HG02571 (cell line): Measurements from ENCODE around the gene RAB8B.

ENCODE experiments used
- ATAC-seq: cut with Tn5 transposase; IDR thresholded peaks from one replicate; pipeline ENCODE4 v1.9.1; 2021; ENCODE audit warnings: mild to moderate bottlenecking, moderate library complexity; ENCODE audit not compliant: unreplicated experiment

Gene RAB8B

GRCh38 chr15:63181648-63182047 is 7.8 kb upstream of the RAB8B start:
- ATAC-seq: no peak

GRCh38 chr15:63185206-63185605 is 4.2 kb upstream of the RAB8B start:
- ATAC-seq: no peak

- ATAC-seq: no peak
These were observed 3.3 kb upstream of the RAB8B start for GRCh38 chr15:63186065-63186464.

- no peak for ATAC-seq
These were observed 1.7 kb upstream of the RAB8B start for GRCh38 chr15:63187589-63188226.

- ATAC-seq: no peak
These were observed 1.0 kb upstream of the RAB8B start for GRCh38 chr15:63188247-63188925.

- ATAC-seq: no peak
These were observed 749 bp downstream of the RAB8B start for GRCh38 chr15:63189941-63190768.

- ATAC-seq: no peak
These were observed 1.6 kb downstream of the RAB8B start for GRCh38 chr15:63190769-63191649.

GRCh38 chr15:63191895-63192618 is 2.7 kb downstream of the RAB8B start:
- no peak for ATAC-seq

GRCh38 chr15:63192619-63193206 is 3.3 kb downstream of the RAB8B start:
- ATAC-seq: no peak

- ATAC-seq: no peak
These were observed 4.9 kb downstream of the RAB8B start for GRCh38 chr15:63194302-63194701.

GRCh38 chr15:63194880-63195568 is 5.6 kb downstream of the RAB8B start:
- no peak for ATAC-seq

- ATAC-seq: no peak
These were observed 6.2 kb downstream of the RAB8B start for GRCh38 chr15:63195569-63196015.

- no peak for ATAC-seq
These were observed 7.4 kb downstream of the RAB8B start for GRCh38 chr15:63196842-63197241.

- ATAC-seq: no peak
These were observed 8.2 kb downstream of the RAB8B start for GRCh38 chr15:63197626-63198025.

GRCh38 chr15:63198371-63199250 is 9.2 kb downstream of the RAB8B start:
- no peak for ATAC-seq

- no peak for ATAC-seq
These were observed 11.3 kb downstream of the RAB8B start for GRCh38 chr15:63200464-63201249.

GRCh38 chr15:63202861-63203260 is 13.5 kb downstream of the RAB8B start:
- no peak for ATAC-seq
